SJSA1 (cell line): Measurements from ENCODE around the gene LHFPL2. TPM values are rescaled to one million over a fixed set of nuclear protein-coding genes. Genes with fewer than 3 reads are reported as not detected.

Experiments
- DNase-seq, 2 experiments: peaks; one replicate each; pipeline ENCODE4 v3.0.0-alpha.2; 2015 to 2020; ENCODE audit warnings: low spot score in 2 of 2, low read depth in 1 of 2
- H3K27ac ChIP-seq: fragments of 250-450 bp; sonication (Bioruptor Pico); 2 replicates; pipeline ENCODE4 v1.5.1; 2020; ENCODE audit warnings: mild to moderate bottlenecking, moderate library complexity
- H3K27me3 ChIP-seq: fragments of 250-450 bp; sonication (Bioruptor Pico); replicated peaks from 2 replicates; pipeline ENCODE4 v1.5.1; 2020; ENCODE audit warnings: mild to moderate bottlenecking, moderate library complexity
- H3K36me3 ChIP-seq: fragments of 250-450 bp; sonication (Bioruptor Pico); 2 replicates; pipeline ENCODE4 v1.5.1; 2020; ENCODE audit warnings: mild to moderate bottlenecking
- H3K4me1 ChIP-seq: fragments of 250-450 bp; sonication (Bioruptor Pico); replicated peaks from 2 replicates; pipeline ENCODE4 v1.6.1; 2021; ENCODE audit warnings: mild to moderate bottlenecking
- H3K4me3 ChIP-seq: fragments of 250-450 bp; sonication (Bioruptor Pico); 2 replicates; pipeline ENCODE4 v1.5.1; 2020; ENCODE audit warnings: mild to moderate bottlenecking
- H3K9me3 ChIP-seq: fragments of 250-450 bp; sonication (Bioruptor Pico); replicated peaks from 2 replicates; pipeline ENCODE4 v1.5.1; 2020; ENCODE audit warnings: mild to moderate bottlenecking
- total RNA-seq: library from RNA; depleted of rRNA; stranded (reverse); fragments of >200 nt; shearing (Covaris generic); gene quantifications from 2 replicates; pipeline ENCODE4 v1.2.3, GENCODE V29; 2014

Gene LHFPL2
- total RNA-seq, 1 experiment from 2014 or later: 19.3 TPM

DNA sequence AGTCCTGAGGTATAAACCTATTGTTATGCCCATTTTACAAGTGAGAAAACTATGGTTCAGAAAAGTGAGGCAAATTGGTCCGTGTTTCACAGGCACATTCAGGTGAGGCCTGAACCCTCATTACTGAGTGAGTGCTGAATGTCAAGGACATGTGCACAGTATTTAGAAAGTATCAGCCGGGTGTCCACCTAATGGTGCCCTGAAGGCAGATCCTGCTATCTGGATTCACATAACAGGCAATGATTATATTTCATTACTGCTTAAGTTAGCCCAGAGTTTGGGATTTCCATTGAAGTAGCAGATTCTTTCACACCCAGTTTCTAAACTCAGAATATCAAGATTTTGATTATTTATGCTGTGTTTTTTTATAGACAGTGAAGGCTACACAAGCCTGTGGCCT lies 142.7 kb downstream of the LHFPL2 start:
- DNase-seq: no peak
- Histone ChIP-seq H3K9me3 (no peaks in the 10 kb centered on the region), H3K4me3 (no peak overlapping the region), H3K36me3 (no peaks in the 10 kb centered on the region), H3K4me1 (peaks cover 23% of the 10 kb centered on the region), H3K27me3 (no peaks in the 10 kb centered on the region), H3K27ac (no peak overlapping the region)

- Histone ChIP-seq H3K4me1 (peaks cover 23% of the 10 kb centered on the region), H3K36me3 (no peaks in the 10 kb centered on the region), H3K27ac (peak overlapping the region; percentile 5; the same call in 1 of the 2 replicates), H3K4me3 (no peak overlapping the region), H3K9me3 (no peaks in the 10 kb centered on the region), H3K27me3 (no peaks in the 10 kb centered on the region)
- peak; percentile 72 to 80 for DNase-seq
These were observed 143.6 kb downstream of the LHFPL2 start for GRCh38 chr5:78504704-78505677.

- H3K27ac ChIP-seq: peak overlapping the region; percentile 5; the same call in 1 of the 2 replicates
- H3K4me1 ChIP-seq: peaks cover 23% of the 10 kb centered on the region
- no peaks in the 10 kb centered on the region for H3K9me3 ChIP-seq
- H3K4me3 ChIP-seq: no peak overlapping the region
- DNase-seq: no peak
- H3K27me3 ChIP-seq: no peaks in the 10 kb centered on the region
- H3K36me3 ChIP-seq: no peaks in the 10 kb centered on the region
These were observed 144.5 kb downstream of the LHFPL2 start for GRCh38 chr5:78503958-78504653.

- no peak overlapping the region for H3K27ac ChIP-seq
- H3K9me3 ChIP-seq: no peaks in the 10 kb centered on the region
- H3K27me3 ChIP-seq: no peaks in the 10 kb centered on the region
- no peak for DNase-seq
- H3K36me3 ChIP-seq: no peaks in the 10 kb centered on the region
- H3K4me3 ChIP-seq: no peak overlapping the region
- H3K4me1 ChIP-seq: peaks cover 19% of the 10 kb centered on the region
These were observed 146.9 kb downstream of the LHFPL2 start for GRCh38 chr5:78501411-78502352.

- Histone ChIP-seq H3K27me3 (no peaks in the 10 kb centered on the region), H3K4me1 (peaks cover 19% of the 10 kb centered on the region), H3K9me3 (no peaks in the 10 kb centered on the region), H3K4me3 (no peak overlapping the region), H3K27ac (no peak overlapping the region), H3K36me3 (no peaks in the 10 kb centered on the region)
- no peak for DNase-seq
These were observed 147.7 kb downstream of the LHFPL2 start for GRCh38 chr5:78500871-78501270.

- Histone ChIP-seq H3K9me3 (no peaks in the 10 kb centered on the region), H3K36me3 (no peaks in the 10 kb centered on the region), H3K27me3 (no peaks in the 10 kb centered on the region), H3K27ac (no peak overlapping the region), H3K4me3 (no peak overlapping the region), H3K4me1 (peaks cover 14% of the 10 kb centered on the region)
- DNase-seq: no peak
These were observed 148.5 kb downstream of the LHFPL2 start for GRCh38 chr5:78500028-78500427.

DNA sequence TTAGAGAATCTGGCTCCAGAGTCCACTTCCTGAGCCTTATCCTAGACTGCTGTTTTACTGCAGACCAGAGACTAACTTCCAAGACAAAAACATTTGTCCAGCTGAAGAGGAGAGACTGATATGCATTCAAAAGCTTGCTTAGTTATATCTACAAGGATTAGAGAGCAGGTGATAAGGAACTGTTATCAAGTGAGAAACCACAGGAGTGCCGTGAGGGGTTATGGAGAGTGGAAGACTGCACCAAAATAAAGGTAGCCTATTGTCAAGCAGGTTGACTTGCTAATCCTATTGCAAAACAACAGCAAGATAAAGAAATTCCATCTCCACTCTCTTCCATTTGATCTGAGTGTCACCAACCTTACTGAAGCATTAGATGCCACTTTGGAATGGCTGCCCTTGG lies 149.1 kb downstream of the LHFPL2 start:
- Histone ChIP-seq H3K4me3 (no peak overlapping the region), H3K4me1 (peaks cover 9% of the 10 kb centered on the region), H3K36me3 (no peaks in the 10 kb centered on the region), H3K27me3 (no peaks in the 10 kb centered on the region), H3K27ac (no peak overlapping the region), H3K9me3 (no peaks in the 10 kb centered on the region)
- DNase-seq: no peak

DNA sequence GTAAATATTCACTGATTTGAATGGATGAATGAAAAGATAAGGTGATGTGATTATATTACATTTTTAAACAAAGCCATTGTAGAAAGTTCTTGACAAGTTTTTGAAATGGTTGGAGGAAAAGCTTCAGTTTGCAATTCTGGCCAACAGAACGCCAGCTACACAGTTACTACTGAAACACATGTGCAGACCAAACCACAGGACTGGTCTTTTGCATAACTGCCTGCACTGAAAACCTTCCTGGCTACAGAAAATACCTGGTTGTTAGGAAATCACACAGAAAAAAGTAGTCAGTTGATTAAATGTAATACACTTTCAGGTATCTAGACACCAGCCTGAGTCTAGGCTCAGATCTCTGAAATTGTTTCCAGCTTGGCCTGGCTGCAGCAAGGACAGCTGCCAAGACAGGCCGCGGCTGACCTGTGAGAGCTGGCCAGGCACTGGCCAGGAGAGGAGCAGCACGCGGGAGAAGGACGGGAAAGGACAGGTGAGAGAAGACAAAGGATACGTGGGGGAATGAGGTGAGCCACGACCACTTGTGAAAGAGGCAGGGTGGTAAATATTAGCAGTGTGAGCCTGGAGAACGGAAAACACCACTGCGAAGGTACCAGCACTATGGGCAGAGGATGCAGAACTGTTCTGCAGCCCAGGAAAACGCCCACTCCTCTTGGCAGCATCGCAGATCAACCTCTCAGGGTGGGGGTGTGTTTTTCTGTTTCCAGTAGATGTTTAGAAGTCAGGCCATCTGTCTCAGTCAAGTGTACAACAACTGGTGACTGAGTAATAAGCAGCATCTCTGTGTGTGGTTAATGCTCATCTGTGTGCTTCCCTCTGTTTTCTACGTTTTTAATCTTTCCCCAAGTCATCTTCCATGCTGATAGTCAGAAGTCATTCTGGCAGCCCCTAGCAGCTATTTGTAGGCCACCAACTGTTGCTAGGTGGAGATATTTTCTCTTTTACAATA lies 150.7 kb downstream of the LHFPL2 start:
- no peak for DNase-seq
- H3K9me3 ChIP-seq: no peaks in the 10 kb centered on the region
- no peaks in the 10 kb centered on the region for H3K27me3 ChIP-seq
- peaks cover 7% of the 10 kb centered on the region for H3K4me1 ChIP-seq
- no peaks in the 10 kb centered on the region for H3K36me3 ChIP-seq
- no peak overlapping the region for H3K27ac ChIP-seq
- no peak overlapping the region for H3K4me3 ChIP-seq

GRCh38 chr5:78496373-78496772 lies 152.2 kb downstream of the LHFPL2 start:
- no peak overlapping the region for H3K27ac ChIP-seq
- no peaks in the 10 kb centered on the region for H3K27me3 ChIP-seq
- H3K36me3 ChIP-seq: no peaks in the 10 kb centered on the region
- DNase-seq: no peak
- H3K4me3 ChIP-seq: no peak overlapping the region
- no peaks in the 10 kb centered on the region for H3K9me3 ChIP-seq
- H3K4me1 ChIP-seq: peaks cover 1% of the 10 kb centered on the region

DNA sequence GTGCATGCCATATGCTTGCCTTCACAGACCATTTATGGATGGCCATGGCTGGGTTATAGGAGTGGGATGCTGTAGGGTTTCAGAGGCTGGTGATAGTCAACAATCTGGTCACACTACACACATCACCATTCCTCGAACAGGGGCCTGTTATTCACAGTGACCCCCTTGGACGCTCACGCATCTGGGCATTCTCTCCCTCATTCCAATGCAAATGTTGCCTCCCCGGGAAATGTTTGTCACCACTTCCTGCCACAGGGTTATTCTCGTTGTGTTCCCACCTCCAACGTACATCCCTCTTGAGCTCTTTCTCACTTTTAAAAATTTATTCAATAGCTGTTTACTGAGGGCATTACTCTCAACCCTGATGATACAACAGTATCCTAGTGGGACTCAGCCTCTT lies 152.8 kb downstream of the LHFPL2 start:
- no peak for DNase-seq
- no peaks in the 10 kb centered on the region for H3K36me3 ChIP-seq
- H3K27ac ChIP-seq: no peak overlapping the region
- H3K27me3 ChIP-seq: no peaks in the 10 kb centered on the region
- peaks cover 7% of the 10 kb centered on the region for H3K4me1 ChIP-seq
- no peaks in the 10 kb centered on the region for H3K9me3 ChIP-seq
- H3K4me3 ChIP-seq: no peak overlapping the region

DNA sequence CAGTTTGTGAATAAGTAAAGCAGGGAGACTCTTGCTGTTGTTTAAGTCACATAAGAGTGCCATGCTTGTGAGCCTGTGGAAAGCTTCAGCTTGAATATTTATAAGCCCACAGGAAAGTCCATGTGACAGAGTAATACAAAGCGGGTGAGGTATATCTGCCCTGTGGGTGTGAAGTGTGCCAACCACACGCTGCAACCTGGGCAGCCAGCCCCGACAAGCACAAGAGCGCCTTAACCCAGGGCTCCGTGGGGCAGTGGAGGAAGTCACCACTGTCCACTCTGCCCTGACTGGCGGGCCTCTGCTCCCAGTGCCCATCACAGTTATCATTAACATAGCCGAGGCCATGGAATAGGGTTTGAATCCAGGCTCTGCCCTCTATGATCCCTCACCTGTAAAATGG lies 155.9 kb downstream of the LHFPL2 start:
- H3K4me1 ChIP-seq: peaks cover 7% of the 10 kb centered on the region
- H3K27me3 ChIP-seq: no peaks in the 10 kb centered on the region
- H3K27ac ChIP-seq: no peak overlapping the region
- H3K36me3 ChIP-seq: peaks cover 11% of the 10 kb centered on the region
- H3K9me3 ChIP-seq: no peaks in the 10 kb centered on the region
- no peak overlapping the region for H3K4me3 ChIP-seq
- no peak for DNase-seq

DNA sequence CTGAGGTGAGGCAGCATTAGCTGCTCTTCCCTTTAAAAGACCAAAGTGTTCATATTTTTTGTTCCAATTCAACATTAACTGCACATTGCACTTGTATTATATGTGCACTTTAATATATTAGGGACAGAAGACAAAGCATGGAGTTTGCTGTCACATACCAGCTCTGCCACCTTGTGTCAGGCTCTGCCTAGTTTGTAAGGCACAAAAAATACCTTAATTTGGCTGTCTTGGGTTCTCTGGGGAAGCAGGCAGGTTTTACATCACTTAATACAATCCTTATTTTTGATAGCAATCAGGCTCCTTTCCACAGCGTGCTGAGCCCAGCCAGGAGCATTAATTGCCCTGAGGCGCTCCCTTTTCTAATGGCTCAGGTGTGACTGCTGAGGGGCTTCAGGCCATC lies 156.3 kb downstream of the LHFPL2 start:
- Histone ChIP-seq H3K9me3 (no peaks in the 10 kb centered on the region), H3K4me3 (no peak overlapping the region), H3K4me1 (peaks cover 7% of the 10 kb centered on the region), H3K36me3 (peaks cover 15% of the 10 kb centered on the region), H3K27ac (no peak overlapping the region), H3K27me3 (no peaks in the 10 kb centered on the region)
- DNase-seq: no peak
